ENCODE measurements around the gene OPRM1.
"Not testable (repeated sequence)": the region's sequence is repeated elsewhere in the genome, so short reads cannot be mapped to it uniquely, and the experiment has no call there.

Gene OPRM1

GRCh38 chr6:154179434-154179833, 140.4 kb downstream of the OPRM1 start:
- ChIA-PET CTCF (no interaction called here), POLR2A (ENCODE audit: low non-redundant PET) (no interaction called here)
- no peak for TF ChIP-seq CTCF (conservative IDR thresholded peaks at IDR 0.05; ENCODE audit: low read depth)
- H3K27ac ChIP-seq = no peak overlapping the region
- no peak for DNase-seq (ENCODE audit: low spot score)

DNA sequence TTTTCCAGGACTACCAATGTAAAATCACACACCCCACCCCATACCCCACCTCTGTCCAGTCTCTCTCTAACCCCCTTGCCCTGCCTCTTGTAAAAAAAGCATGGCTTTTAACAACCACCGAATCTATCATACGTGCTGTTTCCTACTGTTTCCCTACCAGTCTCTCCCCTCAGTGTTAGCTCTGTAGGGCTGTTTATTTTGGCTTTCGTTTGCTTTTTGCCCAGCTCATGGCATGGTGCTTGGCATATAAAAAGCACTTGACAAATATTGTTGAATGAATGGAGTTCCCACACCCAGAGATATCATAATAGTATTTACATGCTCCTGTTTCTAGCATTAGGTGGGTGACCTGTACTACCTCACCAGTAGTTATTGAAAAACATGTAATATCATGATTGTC, 148.2 kb downstream of the OPRM1 start:
- CTCF ChIA-PET = interaction anchor here (0.6 kb wide), 1 partner anchor 186 kb away, joined by 3 read pairs; no protein-coding TSS in a partner anchor
- POLR2A ChIA-PET (ENCODE audit: low non-redundant PET) = no interaction called here
- DNase-seq (ENCODE audit: low spot score) = no peak
- no peak overlapping the region for H3K27ac ChIP-seq
- no peak for TF ChIP-seq CTCF (conservative IDR thresholded peaks at IDR 0.05; ENCODE audit: low read depth)

- no peak for DNase-seq (ENCODE audit: low spot score)
- ChIA-PET POLR2A (ENCODE audit: low non-redundant PET) (no interaction called here), CTCF (interaction anchor here (0.6 kb wide), 1 partner anchor 185 kb away, joined by 3 read pairs; no protein-coding TSS in a partner anchor)
- TF ChIP-seq CTCF (conservative IDR thresholded peaks at IDR 0.05; ENCODE audit: low read depth) = no peak
- no peak overlapping the region for H3K27ac ChIP-seq
Observed at GRCh38 chr6:154187714-154188113, 148.7 kb downstream of the OPRM1 start.

DNA sequence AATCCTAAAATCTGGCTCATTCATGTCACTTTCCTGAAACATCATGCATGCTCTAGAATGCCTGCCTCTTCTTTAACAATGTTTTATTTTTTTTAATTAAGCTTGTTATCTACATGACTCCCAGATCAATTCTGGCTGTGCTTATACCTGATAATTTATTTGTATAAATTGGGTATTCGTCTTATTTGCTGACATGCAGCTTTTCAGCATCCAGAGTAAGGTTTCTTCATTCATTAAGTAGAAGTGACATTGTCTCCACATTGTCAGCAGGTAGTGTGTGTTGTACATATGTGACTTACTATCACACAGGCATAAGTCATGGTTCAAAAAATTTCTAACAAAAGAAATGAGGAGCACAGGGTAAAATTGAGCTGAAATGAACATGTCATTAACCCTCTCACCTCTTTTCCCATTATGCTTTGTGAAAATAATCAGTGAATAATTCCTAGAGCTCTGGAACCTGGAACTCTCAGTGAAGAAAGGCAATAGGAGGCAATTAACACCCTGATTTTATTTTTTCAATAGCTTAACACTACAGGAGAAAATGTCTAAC, 157.4 kb downstream of the OPRM1 start:
- no peak for TF ChIP-seq CTCF (conservative IDR thresholded peaks at IDR 0.05; ENCODE audit: low read depth)
- no peak for DNase-seq (ENCODE audit: low spot score)
- no peak overlapping the region for H3K27ac ChIP-seq
- ChIA-PET POLR2A (ENCODE audit: low non-redundant PET) (no interaction called here), CTCF (interaction anchor here (0.7 kb wide), 3 partner anchors 194 to 1142 kb away, joined by 3 to 4 read pairs (median 3); no protein-coding TSS in a partner anchor)

- TF ChIP-seq CTCF (conservative IDR thresholded peaks at IDR 0.05; ENCODE audit: low read depth) = no peak
- peak; percentile 13 for DNase-seq (ENCODE audit: low spot score)
- ChIA-PET CTCF (interaction anchor here (0.7 kb wide), 1 partner anchor 195 kb away, joined by 3 read pairs; no protein-coding TSS in a partner anchor), POLR2A (ENCODE audit: low non-redundant PET) (no interaction called here)
- H3K27ac ChIP-seq = no peak overlapping the region
Observed at GRCh38 chr6:154197196-154197860, 158.3 kb downstream of the OPRM1 start.

DNA sequence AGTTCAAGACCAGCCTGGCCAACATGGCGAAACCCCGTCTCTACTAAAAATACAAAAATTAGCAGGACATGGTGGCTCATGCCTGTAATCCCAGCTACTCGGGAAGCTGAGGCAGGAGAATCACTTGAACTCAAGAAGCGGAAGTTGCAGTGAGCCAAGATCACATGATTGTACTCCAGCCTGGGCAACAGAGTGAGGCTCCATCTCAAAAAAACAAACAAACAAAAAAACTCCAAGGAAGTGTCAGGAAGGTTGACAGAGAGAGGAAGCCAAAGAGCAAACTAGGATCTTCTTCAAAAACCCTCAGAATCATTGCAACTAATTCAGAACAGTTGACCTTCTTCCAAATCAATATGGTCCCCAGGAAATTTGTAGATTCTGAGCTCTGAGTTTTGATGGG, 162.6 kb downstream of the OPRM1 start:
- H3K27ac ChIP-seq; POLR2A ChIA-PET (ENCODE audit: low non-redundant PET): not testable (repeated sequence)

GRCh38 chr6:154202339-154202738, 163.3 kb downstream of the OPRM1 start:
- POLR2A ChIA-PET (ENCODE audit: low non-redundant PET) = no interaction called here
- CTCF ChIA-PET = no interaction called here
- H3K27ac ChIP-seq = no peak overlapping the region
- DNase-seq (ENCODE audit: low spot score) = no peak
- no peak for TF ChIP-seq CTCF (conservative IDR thresholded peaks at IDR 0.05; ENCODE audit: low read depth)

More for the DNA sequence above, 162.6 kb downstream of the OPRM1 start:
- CTCF ChIA-PET; DNase-seq (ENCODE audit: low spot score): not testable (repeated sequence)
